Islet precursor cell (in vitro differentiated cells): Measurements from ENCODE around the gene SUDS3.
A peak's percentile ranks its signal among the peaks of the same experiment; 100 is the strongest.
"Not testable (repeated sequence)": the region's sequence is repeated elsewhere in the genome, so short reads cannot be mapped to it uniquely, and the experiment has no call there.

Experiments used
- DNase-seq: peaks from one replicate; pipeline ENCODE4 v3.0.0-alpha.2; 2018

SUDS3 gene

DNA sequence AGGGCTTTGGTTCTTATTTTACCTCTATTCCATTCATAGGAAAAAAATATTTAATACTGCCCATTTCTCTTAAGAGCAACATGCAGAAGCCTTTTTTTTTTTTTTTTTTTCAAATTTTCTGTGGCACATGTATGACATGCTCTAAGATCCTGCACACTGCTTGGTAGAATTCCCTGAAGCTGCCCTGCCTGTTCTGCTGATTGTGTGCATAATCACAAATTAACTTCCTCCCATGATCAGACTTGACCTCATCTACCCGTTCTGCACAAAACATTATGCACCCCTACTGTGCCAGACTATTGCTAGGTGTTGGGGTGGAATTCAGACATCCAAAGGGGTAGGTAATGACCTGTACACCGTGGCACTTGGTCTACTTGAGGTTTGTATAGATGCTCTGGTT, 22.2 kb downstream of the SUDS3 start:
- DNase-seq, result no peak

DNA sequence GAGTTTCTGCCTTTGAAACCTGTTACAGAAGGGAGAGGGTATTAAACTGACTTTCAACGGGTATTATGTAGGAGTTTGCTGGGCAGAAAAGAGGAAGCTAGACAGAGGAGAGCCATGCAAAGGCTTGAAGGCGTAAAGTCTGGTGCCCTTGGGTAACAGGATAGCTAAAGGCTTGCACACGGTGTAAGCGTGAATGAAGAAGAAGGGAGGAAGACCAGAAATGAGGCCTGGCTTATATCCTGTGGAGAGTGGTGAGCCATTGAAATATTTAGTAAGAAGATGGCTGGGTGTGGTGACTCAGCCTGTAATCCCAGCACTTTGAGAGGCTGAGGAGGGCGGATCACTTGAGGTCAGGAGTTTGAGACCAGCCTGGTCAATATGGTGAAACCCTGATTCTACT, 22.6 kb downstream of the SUDS3 start:
- DNase-seq, result no peak

DNA sequence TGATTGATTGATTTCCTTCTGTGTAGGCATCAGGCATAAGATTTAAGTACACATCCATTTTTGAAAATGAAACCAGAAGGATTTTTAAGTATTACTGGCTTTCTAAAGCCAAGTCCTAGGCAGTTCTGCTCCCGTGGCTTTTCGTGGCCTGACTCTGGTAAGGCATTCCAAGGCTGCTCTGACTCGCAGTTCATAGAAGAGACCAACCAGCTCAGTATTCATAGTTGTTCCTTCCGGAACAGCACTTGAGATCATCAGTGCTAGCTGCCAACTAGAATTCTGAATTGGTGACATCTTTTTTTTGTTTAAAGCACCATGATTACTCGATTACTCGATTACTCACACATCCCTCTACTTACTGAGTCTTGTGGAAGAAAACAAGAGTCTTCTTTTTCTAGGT, 25.9 kb downstream of the SUDS3 start:
- no peak for DNase-seq

DNA sequence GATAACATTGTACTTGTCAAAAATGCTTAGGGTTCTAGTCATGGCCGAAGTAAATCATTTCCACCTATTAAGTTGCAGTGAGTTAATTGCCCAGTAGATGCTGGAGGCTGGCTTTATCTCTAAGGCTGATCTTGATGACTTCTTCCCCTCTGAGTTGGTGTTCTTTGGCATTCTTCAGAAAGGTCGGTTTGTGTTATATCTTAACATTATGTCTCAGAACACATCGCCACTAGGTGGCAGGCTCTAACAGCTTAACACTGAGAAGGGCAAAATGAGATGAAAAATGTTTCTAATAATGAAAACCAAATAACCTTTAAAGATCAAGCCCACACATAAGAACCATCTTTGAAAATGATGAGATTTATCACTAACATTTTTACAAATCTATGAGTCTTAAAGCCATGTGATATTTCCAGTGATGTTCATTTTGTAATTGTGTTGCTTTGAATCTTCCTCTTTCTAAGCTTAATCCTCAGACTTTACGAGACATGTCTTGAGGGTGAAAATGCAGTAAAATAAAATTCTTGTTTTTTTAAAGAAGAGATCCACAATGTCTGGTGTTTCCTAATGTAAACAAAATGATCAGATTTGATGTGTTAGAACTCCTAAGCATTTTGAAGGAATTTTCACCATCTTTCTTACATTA, 28.6 kb downstream of the SUDS3 start:
- DNase-seq, result peak; percentile 83

DNA sequence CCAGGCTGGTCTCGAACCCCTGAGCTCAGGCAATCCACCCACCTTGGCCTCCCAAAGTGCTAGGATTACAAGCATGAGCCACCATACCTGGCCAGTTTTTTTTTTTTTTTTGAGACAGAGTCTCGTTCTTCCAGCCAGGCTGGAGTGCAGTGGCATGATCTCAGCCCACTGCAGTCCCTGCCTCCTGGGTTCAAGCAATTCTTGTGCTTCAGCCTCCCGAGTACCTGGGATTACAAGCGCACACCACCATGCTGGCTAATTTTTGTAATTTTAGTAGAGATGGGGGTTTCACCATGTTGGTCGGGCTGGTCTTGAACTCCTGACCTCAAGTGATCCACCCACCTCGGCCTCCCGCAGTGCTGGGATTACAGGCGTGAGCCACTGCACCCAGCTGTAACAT, 31.9 kb downstream of the SUDS3 start:
- DNase-seq, result not testable (repeated sequence)

DNA sequence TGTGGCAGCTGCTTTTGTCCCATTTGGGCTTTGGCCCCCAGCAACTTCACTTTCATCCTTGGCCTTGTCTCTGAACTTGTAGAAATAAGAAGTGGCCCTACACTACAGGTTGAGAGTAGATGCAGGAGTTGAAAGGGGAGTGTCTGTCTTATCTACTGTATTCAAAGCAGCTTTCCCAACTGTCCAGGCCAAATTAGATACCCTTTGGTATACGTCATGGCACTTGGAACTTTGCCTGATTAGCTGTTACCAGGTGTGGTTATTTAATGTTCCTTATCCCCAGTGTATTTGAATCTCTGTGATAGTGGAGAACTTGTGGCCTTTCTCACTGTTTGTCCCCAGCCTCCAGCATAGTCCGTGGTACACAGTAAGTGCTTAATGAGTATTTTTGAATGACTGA, 33.5 kb downstream of the SUDS3 start:
- no peak for DNase-seq

DNA sequence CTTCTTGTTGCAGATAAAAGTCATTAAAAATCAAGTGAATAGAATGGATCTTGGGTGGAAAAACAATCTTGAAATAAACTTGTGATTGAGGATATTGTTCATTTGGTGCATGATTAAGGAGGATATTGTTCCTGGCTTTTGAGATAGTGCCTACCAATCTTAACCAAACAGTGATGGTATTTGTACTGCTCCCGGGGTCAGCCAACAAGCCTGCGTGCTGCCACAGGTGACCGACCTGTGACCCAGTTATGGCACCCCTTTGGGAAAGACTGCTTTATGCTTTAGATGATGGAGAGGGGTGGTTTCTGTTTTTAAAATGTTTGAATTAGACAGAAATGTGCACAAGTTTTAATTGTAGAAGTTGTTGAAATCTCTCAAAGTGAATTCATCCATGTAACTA, 41.6 kb downstream of the SUDS3 start:
- no peak for DNase-seq

DNA sequence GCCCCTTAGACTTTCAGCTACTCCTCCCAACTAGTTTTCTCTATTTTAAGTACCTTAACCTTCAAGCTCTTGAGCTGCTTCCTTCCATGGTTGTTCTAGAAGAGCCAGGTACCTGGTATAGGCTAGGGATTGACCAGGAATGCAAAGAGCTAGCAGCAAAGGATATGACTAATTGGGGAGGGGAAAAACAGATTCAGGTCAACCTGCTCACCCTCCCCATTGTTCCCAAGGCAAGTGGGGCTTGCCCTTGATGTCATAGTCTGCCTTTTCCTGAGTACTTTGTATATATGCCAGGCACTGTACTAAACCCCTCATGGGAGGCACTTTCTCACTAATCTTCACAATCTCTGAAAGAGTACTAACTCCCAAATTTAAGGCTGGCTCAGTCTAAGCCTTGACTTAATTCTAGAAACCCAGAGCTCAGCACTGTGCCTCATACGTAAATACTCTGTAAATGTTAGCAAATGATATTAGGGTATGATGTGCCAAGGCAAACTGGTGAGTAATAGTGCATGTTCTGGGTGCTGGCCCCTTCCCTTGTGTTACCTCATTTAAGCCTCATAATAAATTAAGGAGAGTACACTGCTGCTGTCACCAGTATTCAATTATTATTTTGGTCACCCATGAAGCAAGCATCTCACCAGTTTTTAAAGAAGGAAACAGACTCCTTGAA, 42.2 kb downstream of the SUDS3 start:
- DNase-seq, result no peak

DNA sequence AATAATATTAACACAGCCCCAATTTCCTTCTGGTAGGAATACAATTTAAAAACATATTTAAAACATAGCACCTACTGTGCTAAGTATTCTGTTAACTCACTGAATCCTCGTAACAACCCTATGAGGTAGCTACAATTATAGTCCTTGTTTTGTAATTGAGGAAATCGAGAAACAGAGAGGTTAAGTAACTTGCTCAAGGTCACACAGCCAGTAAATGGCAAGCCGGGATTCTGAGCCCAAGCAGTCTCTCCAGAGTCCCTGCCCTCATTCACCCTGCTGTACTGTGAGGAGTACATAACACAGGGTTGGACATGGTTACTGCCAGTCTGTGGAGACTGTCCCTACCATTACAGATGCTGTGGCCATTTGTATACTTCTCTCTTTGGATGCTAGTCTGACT, 44.3 kb downstream of the SUDS3 start:
- no peak for DNase-seq

DNA sequence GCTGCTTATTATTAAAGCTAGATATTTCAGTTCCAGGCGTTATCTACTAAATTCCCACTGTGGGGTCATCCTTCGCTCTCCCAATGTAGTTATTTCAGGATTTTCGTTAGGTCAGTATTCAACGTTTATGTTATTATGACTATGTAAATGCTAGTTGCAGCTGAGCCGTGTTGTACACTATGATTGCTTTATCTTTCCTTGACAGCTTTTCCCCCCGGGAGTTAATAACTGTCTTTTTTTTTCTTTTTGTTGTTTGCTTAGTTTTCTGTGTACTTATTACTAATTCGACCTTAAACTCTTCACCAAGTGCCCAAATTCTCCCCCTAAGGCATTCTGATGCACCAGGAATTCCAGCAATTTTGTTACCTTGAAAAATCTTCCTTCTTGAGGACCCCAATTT, 48.5 kb downstream of the SUDS3 start:
- peak; percentile 3 for DNase-seq

DNA sequence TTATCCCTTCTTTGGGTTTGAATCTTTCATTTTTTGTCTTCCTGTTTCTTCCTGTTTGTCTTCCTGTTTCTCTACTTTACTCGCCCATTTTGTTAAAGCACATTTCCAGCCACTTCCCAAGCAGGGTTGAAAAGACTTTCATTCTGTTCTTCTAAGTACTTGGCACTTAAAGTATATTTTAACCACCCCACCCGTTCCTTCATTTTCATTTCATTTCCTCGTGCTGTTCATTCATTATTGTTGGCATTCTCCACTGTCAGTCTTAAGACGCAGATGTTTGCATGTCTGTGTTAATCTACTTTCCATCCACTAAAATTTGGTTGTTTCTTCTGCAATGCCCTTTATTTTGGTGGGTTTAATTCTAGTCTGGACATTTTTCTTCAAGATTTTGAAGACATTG, 49.0 kb downstream of the SUDS3 start:
- DNase-seq, result no peak

DNA sequence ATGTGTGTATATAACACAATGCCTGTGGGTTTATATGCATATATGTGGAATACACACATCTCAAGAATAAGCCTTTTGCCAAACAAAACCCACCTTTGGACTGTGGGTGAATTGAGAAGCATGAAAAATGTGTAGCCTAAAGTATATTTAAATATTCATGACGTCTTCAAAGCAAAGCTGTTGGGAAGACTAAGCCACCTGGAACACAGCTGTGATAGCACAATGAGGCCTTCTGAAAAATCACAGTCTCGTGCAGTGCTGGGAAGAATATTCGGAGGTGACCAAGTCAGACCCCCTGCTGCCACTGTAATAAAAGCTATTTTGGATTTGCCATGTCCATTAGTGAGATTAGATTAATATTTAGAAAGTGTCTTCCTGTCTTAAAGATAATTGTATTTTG, 51.5 kb downstream of the SUDS3 start:
- peak; percentile 7 for DNase-seq

DNA sequence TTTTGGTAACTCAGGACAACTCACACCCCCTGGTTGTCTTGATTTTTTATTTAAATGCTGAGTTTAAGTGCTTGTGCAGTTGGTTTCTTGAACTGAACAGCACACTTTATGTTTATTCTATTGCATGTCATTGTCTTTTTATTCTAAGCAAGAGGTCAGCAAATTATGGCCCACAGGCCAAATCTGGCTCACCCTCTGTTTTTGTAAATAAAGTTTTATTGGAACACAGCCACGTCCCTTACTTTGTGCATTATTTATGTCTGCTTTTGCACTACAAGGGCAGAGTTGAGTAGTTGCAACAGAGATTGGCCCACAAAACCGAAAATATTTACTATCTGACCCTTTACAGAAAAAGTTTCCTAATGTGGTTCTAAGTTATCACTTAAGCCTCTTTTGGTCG, 52.3 kb downstream of the SUDS3 start:
- DNase-seq, result peak; percentile 4

DNA sequence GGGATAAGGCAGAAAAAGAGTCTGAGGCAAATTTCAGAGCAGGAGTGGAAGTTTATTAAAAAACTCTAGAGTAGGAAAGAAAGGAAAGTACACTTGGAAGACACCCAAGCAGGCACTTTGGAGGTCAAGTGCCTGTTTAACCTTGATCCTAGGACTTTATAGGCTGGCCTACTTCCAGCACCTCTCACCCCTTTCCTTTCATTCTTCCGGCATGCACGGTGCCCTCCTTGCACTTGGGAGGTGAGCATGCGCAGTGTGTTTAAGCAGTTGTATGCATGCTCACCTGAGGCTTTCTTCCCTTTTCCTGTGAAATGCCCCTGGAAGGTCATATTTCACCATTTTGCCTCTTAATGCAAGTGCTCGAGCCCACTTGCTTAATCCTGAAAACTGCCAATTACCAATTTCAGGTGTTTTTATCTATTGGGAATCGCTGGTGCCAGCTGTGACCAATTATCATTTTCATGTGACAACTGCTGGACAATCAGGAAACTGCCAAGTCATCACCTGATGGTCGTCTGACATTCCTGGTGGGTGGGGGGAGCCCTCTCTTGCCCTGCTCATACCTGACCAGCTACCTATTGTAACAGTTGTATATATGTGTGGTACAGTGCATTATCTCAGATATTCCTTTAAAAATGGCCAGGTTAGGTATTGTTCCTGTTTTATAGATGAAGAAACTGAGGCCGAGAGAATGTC, 53.5 kb downstream of the SUDS3 start:
- peak; percentile 46 for DNase-seq

DNA sequence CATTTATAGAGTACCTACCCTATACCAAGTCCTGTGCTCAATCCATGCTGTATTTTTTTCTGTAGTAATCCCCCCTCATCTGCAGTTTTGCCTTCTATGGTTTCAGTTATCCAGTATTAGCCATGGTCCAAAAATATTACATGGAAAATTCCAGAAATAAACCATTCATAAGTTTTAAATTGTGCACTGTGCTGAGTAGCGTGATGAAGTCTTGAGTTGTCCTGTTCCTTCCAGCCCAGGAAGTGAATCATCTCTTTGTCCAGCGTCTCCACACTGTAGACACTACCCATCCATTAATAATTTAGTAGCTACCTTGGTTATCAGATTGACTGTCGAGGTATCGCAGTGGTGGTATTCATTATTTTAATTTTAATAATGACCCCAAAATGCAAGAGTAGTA, 54.2 kb downstream of the SUDS3 start:
- DNase-seq, result no peak

DNA sequence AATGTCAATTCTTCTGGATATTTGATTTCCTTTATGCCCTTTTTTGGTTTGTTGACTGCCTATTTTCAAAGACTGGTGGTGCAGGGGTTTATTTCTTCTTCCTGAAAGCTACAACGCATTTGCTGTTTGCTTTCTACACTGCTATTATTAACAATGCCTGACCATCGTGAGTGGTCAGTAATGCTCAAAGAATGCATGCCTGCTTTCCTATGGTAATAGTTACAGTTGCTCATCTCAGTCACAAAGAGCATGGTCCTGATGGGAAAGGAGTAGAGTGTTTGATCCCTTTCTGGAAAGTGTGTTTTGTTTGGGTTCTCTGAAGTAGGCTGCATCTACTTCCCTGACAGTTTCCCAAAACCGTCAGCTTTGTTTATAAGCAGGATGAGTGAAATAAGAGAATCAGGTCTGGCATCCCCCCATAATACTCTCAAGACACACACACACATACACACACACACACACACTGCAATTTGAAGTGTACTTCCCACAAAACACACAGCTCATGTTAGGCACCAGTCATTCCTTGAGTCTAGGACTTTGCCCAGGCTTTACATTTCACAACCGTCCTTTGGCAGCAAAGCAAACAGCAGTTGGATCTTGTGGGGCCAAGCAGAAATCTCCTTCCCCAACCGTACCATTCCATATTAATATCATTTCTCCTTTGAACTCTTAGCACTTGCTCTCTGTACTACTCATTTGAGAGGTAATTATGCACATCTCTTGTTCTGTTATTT, 56.6 kb downstream of the SUDS3 start:
- peak; percentile 27 for DNase-seq

DNA sequence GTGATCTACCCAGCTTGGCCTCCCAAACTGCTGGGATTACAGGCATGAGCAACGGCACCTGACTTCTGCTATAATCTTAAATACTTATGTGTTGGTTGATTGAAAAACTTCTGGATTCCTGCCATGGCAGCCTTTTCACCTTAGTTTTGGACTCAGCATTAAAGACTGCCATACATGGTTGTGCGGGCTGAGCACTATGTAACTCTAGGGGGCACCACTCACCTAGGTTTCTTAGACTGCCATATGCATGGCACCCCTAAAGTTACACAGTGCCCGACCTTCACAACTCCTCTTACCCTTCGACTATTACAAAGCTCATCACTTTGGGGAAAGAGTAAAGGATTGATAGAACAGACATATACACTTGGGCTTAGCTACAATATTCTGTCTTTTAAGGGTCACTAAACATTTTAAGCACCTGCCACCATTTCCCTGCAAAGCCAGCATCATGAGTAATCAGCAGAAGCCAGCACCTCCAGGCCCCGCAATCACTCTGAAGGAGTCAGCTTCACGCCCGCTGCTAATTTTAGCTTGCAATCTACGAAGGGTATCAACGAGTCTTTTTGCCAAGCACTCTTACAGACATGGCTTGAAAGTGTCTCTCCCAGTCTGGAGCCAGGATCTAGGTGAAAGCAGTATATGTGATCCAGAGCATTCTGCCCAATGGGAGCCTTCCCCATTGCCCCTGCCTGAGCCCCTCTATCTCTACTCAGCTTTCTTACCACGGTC, 59.8 kb downstream of the SUDS3 start:
- DNase-seq, result peak; percentile 49

DNA sequence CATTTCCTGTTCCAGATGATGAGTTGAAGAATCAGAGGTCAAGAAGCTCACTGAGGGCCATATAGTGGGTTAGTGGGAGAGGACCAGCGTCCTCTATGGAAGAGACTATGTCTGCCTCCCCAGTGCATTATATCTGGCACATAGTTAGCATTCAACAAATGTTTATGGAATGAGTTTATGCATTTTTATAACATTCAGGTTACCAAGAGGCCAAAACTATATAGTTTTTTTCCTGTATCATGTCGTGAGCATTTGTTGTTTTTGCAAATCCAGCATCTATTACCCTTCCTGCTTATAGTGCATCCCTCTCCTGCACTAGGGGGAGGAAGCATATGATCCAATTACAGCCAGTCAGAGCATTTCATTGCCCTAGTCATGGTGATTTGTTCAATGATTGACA, 60.6 kb downstream of the SUDS3 start:
- peak; percentile 14 for DNase-seq

DNA sequence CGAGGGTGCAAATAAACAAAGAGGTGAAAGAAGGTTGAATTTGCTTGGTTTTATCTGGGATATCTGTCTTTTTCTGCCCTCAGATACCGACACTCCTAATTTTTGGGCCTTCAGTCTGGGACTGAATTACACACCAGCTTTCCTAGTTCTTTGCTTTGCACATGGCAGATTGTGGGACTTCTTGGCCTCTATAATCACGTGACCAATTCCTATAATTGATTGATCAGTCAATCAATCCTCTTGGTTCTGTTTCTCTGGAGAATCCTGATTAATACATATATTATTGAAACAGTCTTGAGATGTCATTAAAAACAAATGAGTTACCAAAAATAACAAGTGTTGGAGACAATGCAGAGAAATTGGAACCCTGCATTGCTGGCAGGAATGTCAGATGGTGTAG, 62.7 kb downstream of the SUDS3 start:
- DNase-seq, result peak; percentile 9

DNA sequence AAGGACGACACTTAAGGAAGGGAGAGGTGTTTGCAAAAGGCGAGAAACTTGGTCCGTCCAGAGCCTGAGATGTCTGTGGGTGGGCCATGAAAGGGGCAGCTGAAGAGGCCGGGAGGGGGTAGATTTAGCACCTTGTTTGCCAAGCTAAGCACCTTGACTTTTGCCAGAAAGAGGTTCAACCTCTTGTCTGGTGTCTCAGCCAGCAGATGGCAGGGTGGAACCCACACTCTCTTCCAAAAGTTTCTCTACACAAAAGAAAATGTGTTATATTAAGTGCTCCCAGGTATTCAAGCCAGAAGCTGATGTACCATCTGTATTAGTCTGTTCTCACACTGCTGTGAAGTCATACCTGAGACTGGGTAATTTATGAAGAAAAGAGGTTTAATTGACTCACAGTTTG, 69.9 kb downstream of the SUDS3 start:
- DNase-seq, result peak; percentile 37

DNA sequence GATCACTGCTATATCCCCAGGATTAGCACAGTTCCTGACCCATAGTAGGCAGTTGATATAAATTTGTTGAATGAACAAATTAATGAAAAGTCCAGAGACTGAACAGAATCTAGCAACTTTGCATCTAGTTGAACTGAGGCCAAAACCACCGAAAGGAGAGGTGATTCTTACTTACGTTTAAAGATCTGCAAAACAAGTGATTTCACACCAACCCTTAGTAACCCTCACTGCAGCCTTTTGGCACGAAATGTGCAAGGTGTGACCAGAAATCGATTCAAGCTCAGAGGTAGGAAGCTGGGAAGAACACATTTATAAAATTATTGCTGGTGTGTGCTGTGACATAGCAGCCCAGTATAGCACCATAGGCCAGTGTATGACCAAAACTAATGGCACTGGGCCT, 70.8 kb downstream of the SUDS3 start:
- DNase-seq, result peak; percentile 4

DNA sequence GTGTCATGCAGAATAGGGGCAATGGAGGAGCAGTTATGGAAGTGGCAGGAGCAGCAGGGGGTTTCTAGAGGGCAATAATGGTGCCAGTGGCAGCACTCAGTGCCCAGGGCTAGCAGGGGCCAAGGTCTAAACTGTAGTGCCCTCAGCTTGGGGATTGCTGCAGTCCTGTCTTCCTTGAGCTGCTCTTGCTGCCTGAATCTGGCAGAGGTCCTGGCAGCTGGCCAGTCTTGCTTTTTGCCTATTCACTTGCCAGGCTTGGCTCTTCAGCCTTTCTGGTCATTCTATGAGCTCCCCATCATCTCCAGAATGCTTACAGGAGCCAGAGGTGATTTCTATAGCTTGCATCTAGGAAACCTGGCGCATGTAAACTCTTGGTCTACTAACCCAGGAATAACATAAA, 72.0 kb downstream of the SUDS3 start:
- DNase-seq, result peak; percentile 21

DNA sequence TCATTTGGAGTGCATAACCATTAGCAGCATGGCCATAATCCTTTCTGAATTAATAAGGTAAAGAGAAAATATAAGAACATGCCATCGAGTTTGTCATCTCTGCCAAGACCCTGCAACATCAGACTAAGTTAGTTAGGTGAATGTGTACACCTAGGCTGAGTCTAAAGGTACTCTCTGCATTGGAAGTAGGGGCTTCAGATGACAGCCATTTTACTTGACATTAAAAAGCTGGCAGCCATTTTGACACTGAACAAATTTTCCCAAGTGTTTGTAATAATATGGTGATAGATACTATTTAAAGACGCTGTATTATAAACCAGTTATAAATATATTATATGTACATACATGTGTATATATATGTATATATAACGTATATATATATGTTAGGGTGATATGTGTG, 79.0 kb downstream of the SUDS3 start:
- peak; percentile 11 for DNase-seq
